GM21786 (cell line): ENCODE data around the gene SYNPO2.

Source experiments
- ATAC-seq: cut with Tn5 transposase; IDR thresholded peaks from one replicate; pipeline ENCODE4 v1.9.1; 2021; ENCODE audit not compliant: unreplicated experiment

SYNPO2 gene

GRCh38 chr4:118927974-118928373 lies 39.3 kb downstream of the SYNPO2 start:
- ATAC-seq = no peak

GRCh38 chr4:118930255-118930654 lies 41.6 kb downstream of the SYNPO2 start:
- no peak for ATAC-seq

GRCh38 chr4:118931786-118932185 lies 43.1 kb downstream of the SYNPO2 start:
- no peak for ATAC-seq

- ATAC-seq = no peak
Measured at GRCh38 chr4:118935819-118936218, 47.2 kb downstream of the SYNPO2 start.

GRCh38 chr4:118936406-118936805 lies 47.8 kb downstream of the SYNPO2 start:
- no peak for ATAC-seq

- ATAC-seq = no peak
Measured at GRCh38 chr4:118939169-118939783, 50.6 kb downstream of the SYNPO2 start.

GRCh38 chr4:118941149-118941548 lies 52.5 kb downstream of the SYNPO2 start:
- ATAC-seq = no peak

- no peak for ATAC-seq
Measured at GRCh38 chr4:118941799-118942198, 53.1 kb downstream of the SYNPO2 start.

- no peak for ATAC-seq
Measured at GRCh38 chr4:118942465-118942864, 53.8 kb downstream of the SYNPO2 start.

- no peak for ATAC-seq
Measured at GRCh38 chr4:118947095-118947494, 58.4 kb downstream of the SYNPO2 start.

- no peak for ATAC-seq
Measured at GRCh38 chr4:118948545-118949144, 60.0 kb downstream of the SYNPO2 start.

- ATAC-seq = no peak
Measured at GRCh38 chr4:118950224-118950623, 61.6 kb downstream of the SYNPO2 start.

GRCh38 chr4:118950929-118951570 lies 62.4 kb downstream of the SYNPO2 start:
- ATAC-seq = no peak

GRCh38 chr4:118953276-118953675 lies 64.6 kb downstream of the SYNPO2 start:
- ATAC-seq = no peak

- no peak for ATAC-seq
Measured at GRCh38 chr4:118954246-118954645, 65.6 kb downstream of the SYNPO2 start.

GRCh38 chr4:118955515-118955914 lies 66.9 kb downstream of the SYNPO2 start:
- no peak for ATAC-seq

GRCh38 chr4:118957722-118958445 lies 69.2 kb downstream of the SYNPO2 start:
- no peak for ATAC-seq

GRCh38 chr4:118962540-118962939 lies 73.9 kb downstream of the SYNPO2 start:
- ATAC-seq = no peak

GRCh38 chr4:118964891-118965411 lies 76.3 kb downstream of the SYNPO2 start:
- ATAC-seq = no peak

- ATAC-seq = no peak
Measured at GRCh38 chr4:118967393-118967792, 78.7 kb downstream of the SYNPO2 start.

- ATAC-seq = peak; percentile 100
Measured at GRCh38 chr4:118968005-118968404, 79.4 kb downstream of the SYNPO2 start.

GRCh38 chr4:118968813-118969212 lies 80.2 kb downstream of the SYNPO2 start:
- ATAC-seq = no peak
